ENCODE data around the gene C12orf42. TPM values are rescaled to one million over a fixed set of nuclear protein-coding genes. Genes with fewer than 3 reads are reported as not detected.

Gene C12orf42
- polyA plus RNA-seq, 4 donors = 0.48 TPM; not detected in 3

DNA sequence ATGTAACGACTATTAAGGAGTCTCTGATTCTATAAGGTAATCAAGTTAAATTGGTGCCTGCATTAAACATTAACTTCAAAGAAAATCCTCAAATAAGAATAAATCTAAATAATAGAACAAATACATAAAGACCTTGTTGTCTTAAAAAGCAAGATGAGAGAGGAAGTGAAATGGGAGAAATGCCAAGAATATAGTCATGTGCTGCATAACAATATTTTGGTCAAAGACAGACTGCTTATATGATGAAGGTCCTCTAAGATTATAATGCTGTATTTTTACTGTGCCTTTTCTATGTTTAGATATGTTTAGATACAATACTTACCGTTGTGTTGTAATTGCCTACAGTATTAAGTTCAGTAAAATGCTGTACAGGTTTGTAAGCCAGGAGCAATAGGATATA lies 213.6 kb downstream of the C12orf42 start:
- DNase-seq (ENCODE audit: low read depth in 4 of 4, low spot score in 3 of 4) = no peak

DNA sequence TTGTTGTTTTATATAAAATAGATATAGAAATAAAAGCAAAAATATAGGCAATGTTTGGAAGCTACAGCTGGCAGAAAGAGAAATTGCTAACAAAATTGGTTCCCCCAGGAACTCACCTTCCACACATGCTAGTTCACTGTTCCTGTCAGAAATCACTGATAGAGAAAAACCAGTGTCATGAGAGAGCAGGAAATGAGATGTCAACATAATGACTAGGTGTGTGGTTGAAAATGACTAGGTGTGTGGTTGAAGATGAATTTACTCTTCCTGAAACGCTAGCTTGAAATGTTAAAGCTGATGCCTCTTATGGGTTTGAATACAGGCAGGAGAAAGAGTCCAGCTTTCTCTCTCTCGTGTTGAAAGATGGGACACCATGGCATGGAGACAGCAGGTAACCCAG lies 216.3 kb downstream of the C12orf42 start:
- DNase-seq (ENCODE audit: low read depth in 4 of 4, low spot score in 3 of 4) = no peak

- DNase-seq (ENCODE audit: low read depth in 4 of 4, low spot score in 3 of 4) = no peak
Measured at GRCh38 chr12:103278329-103278728, 217.4 kb downstream of the C12orf42 start.

GRCh38 chr12:103273645-103274044 lies 222.1 kb downstream of the C12orf42 start:
- no peak for DNase-seq (ENCODE audit: low read depth in 4 of 4, low spot score in 3 of 4)

GRCh38 chr12:103272949-103273348 lies 222.8 kb downstream of the C12orf42 start:
- DNase-seq (ENCODE audit: low read depth in 4 of 4, low spot score in 3 of 4) = no peak

DNA sequence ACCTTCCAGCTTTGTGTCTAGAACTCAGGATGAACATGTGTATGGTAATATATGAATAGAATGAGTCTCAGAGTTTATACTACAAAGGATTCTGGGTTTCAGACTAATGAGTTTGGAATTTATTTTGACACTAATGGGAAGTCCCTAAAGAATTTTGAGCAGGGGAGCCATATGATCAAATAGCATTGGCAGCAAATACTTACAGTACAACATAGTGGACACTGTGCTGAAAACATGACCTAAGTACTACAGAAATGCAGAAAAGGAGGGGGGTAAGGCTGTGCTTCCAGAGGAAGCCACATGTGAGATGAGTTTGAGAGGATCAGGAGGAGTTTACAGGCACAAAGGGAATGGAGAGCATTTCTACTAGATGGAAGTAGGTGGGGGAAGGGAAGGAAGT lies 225.8 kb downstream of the C12orf42 start:
- DNase-seq (ENCODE audit: low read depth in 4 of 4, low spot score in 3 of 4) = no peak

GRCh38 chr12:103268831-103269514 lies 226.8 kb downstream of the C12orf42 start:
- DNase-seq (ENCODE audit: low read depth in 4 of 4, low spot score in 3 of 4) = no peak

DNA sequence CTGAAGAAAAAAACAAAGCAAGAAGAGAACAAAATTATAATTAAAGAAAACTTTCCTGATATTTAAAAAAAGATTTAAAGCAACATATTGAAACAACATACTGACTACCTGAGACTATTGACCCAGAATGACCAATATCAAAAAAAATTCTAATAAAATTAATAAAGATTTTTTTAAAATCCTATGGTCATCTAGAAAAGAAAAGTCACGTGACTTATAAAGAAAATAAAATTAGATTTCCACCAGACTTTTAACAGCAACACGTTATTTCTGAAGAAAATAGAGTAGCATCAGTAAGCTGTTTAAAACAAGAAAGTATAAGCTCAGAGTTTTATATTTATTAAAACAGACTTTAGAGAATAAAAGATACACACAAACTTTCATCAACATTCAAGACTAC lies 238.0 kb downstream of the C12orf42 start:
- DNase-seq (ENCODE audit: low read depth in 4 of 4, low spot score in 3 of 4) = no peak

Other genes starting within 250 kb of the C12orf42 start
- 1 to 10 TPM in 2 of 4 donors, under 1 TPM in 2; 0.63 to 2.7 (median 1.1) TPM for gene STAB2, start 91.3 kb upstream of the C12orf42 start, polyA plus RNA-seq (ENCODE audit: insufficient read length in 4 of 4)